Raji (cell line): ENCODE data around the gene FMN1.

ENCODE experiments used
- POLR2A ChIP-seq: IDR thresholded peaks from 2 replicates; pipeline ENCODE4 v1.6.1; 2011; ENCODE audit warnings: low read depth, low read length, control low read depth; ENCODE audit not compliant: insufficient read depth

FMN1 gene

DNA sequence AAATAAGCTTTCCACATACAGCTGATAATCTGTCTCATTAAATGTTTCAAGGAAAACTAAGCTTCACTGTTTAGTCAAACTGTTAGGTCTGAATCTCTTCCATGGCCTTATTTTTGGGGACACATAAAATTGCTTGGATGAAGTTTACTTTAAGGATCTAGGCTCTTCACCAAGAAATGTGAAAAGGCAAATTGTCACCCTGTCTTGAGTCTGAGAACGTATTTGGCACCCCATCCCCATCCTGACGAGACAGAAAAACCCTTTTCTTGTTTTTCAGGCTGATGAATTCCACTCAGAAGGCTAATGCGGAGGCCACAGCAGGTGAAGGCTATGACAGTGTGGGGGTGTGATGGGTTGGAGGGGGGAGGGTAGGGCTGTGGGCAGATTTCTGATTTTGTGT lies 250.1 kb downstream of the FMN1 start:
- TF ChIP-seq POLR2A: no peak

DNA sequence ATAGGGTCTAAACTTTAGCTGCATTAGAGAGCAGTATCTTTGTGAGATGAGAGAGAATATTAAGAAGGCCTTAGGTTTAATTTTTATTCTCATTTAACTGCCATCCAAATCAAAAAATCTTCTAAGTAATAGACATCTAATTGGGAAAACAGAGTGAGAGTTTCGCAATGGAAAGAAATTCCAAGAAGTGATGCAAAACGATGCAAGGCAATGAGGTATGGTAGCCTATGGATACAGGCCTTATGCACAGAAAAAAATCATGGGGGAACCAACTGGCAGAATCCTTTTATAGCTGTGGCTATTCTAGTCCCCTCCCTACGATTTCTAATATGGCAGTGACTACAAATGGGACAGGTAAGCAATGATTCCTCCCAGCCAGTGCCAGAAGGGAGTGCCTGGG lies 250.8 kb downstream of the FMN1 start:
- no peak for TF ChIP-seq POLR2A

DNA sequence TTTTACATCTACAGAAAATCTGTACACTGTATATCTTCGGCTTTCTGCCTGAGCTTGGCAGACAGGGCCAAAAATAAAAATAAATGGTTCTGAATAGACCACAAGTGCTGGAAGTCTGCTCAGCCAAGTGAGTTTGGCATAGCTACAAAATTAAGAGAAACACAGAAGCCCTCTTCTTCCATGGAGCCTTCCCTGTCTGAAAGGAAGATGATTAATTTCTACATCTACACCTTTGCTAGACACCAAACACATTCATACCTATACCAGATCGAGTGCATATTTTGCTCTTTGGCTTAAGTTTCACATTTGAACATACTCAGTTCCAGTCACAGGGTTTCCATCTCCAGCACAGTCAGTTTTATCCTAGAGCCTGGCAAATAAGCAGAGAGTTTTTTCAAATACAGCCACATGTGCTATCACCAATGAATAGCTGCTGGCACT lies 252.1 kb downstream of the FMN1 start:
- no peak for TF ChIP-seq POLR2A

DNA sequence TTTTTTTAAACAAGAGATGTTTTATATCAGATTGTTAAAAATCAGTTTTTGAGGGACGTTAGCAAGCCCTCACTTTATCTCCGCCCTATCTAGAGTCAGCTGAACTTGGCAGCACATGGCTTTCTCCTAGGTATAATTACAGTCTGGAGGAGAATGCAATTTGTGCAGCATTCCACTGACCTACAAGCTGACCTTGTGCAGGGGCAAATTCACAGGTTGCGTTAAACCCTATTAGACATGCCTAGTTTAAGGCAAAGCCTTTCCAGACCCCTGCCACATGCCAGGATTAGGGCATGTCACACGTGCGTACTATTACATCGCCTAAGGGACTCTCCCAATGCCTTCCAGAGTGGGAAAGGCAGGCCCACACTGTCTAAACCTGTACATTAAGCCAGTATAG lies 252.7 kb downstream of the FMN1 start:
- TF ChIP-seq POLR2A: no peak

DNA sequence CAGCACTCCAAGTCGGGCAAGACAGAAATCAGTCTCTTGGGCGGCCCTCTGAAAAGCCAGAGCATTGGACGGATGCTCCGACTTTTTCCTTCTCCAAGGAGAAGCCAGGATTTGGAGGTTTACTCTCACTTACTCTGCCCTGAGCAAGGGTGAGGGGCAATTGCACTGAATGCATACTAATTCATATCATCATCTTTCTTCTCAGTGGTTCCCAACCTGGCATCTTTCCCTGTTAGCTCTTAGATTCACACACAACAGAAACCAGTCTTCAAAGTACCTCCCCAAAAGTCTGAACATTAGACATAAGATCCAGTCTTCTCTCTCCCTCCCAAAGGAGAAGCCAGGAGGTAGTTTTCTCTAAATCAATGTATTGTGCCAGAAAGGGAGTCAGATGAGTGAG lies 257.5 kb downstream of the FMN1 start:
- no peak for TF ChIP-seq POLR2A

DNA sequence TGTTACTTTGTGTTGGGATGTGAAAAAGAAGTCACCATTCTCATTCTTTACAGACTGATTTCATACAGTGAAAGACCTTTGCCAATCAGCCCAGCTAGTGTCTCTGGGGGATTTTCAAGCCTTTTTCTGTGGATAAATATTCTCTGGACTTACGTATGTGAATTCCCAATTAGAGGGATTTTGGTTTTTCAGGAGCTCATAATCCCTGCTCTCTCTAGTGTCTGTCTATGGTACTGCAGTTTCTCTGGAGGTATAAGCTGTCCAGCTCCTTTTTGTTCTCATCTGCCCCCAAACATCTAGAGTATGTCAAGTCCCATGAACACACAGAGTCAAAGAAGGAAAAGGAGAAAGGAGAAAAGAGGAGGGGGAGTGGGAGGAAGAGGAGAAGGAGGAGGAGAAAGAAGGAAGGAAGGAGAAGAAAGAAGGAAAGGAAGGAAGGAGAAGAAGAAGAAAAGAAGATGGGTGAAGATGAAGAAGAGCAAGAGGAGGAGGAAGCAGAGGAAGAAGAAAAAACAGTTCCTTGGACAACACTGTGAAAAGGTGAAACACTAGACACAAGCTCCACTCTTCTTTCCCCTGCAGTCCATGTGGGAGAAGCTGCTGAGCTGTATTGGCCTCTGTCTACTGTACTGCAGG lies 258.1 kb downstream of the FMN1 start:
- no peak for TF ChIP-seq POLR2A

DNA sequence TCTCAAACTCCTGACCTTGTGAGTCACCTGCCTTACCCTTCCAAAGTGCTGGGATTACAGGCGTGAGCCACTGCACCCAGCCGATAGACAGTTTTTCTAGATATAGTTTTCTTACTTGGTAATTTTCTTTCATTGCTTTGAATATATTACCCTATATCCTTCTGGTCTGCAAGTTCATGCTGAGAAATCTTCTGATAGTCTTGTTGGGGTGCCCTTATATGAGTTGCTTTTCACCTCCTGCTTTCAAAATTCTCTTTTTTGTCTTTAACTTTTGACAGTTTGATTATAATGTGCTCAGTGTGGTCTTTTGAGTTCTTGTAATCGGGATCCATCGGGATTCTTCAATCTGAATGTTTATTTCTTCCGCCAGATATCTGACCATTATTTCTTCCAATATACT lies 259.4 kb downstream of the FMN1 start:
- no peak for TF ChIP-seq POLR2A

DNA sequence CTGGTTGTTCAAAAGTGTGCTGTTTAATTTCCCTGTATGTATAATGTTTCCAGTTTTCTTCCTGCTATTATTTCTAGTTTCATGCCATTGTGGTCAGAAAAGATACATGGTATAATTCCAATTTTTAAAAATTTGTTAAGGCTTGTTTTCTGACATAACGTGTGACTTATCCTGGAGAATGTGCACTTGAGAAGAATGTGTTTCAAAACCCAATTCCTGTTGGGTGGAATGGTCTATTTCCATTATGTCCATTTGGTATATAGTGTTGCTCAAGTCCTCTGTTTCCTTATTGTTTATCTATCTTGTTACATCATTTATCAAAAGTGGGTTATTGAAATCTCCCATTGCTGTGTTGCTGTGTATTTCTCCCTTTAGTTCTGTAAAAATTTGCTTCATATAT lies 261.3 kb downstream of the FMN1 start:
- TF ChIP-seq POLR2A: no peak

DNA sequence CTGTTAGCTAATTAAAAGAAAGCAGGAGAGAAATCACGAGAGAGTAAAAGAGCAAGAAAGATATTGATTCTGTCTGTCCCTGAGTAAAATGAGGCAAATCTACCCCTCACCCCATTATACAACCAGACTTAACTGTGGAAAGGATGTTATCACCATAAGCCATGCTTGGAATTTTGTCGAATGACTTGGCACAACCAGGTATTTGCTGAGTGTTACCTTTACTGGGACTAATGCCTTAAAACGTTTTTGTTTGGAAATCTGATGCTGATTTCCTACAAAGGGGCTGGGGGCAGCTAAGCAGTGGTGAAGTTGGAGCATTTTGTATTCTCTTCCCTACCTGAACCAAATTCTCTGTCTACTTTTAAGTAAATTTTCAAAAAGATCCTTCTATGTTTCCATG lies 265.6 kb downstream of the FMN1 start:
- no peak for TF ChIP-seq POLR2A

DNA sequence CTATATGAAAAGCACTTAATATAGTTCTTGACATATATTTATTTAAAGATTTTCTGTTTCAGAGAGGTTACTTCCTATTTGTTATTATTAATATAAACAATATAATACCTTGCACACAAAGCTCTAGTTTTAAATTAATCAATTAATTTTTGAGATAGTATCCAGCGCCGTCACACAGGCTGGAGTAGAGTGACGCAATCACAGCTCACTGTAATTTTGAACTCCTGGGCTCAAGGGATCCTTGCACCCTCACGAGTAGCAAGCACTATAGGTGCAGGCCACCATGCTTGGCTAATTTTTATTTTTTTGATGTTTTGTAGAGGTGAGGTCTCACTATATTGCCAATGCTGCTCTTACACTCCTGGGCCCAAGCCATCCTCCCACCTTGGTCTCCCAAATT lies 267.4 kb downstream of the FMN1 start:
- TF ChIP-seq POLR2A: no peak

DNA sequence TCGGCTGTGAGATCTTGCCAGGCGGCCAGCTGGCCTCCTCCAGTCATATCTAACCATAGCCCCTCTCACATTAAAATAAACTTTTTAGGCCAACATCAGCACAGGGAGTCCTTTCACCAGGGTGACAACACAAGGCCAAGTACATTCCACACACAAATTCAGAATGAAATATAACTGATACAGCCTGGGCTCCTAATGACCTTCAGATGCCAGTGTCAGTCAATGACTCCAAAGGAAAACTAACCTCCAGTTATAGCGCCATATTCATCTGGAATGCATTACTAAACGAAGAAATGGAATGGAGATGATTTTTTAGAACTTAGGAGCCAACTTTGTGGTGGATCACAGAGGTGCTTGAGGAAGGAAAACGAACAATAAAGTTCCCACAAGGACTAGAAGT lies 271.3 kb downstream of the FMN1 start:
- TF ChIP-seq POLR2A: no peak

DNA sequence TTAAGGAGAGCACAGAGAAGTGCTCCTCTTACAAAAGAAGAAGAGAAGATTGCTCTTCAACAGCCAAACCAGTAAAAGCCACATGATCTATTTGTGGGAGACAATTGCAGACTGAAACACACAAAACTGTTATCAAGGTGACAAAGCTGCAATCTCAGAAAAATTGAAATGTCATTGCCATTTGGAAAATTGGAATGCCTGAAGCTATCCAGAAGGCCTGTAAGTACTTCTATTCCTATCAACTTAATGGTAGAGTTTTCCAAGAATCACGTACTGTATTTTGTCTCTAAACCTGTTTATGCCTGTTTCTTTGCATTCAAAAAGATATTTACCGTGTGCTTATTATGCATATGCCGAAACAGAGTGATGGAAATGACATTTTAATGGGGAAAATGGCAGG lies 272.0 kb downstream of the FMN1 start:
- no peak for TF ChIP-seq POLR2A

DNA sequence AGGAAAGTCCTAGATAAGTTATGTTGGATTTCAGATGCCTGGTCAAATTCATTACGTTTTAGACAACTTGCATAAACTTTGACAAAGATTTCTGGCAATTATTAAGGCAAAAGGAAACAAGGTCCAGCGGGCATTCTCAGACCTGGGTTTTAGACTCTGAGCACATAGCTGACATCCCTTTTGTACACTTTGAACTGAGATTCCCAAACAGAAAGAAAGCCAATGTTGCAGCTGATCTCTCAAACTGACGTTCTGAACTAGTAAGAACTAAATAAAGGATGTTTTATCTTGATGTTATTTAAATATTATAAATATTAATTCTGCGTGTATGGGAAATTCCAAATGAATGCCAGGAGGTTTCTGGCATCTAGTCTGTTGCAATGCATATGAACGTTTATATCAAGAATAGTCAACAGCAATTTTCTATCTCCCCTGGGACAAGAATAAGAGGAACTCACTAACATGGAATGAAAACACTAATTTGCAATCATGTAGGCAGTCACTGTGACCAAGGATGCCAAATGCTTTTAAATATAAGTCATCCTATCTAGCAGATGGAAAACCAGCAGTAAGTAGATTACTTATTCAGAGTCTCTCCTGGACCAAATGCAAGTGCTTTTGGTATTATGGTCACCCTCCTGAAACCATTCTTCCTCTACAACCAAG lies 274.6 kb downstream of the FMN1 start:
- no peak for TF ChIP-seq POLR2A

DNA sequence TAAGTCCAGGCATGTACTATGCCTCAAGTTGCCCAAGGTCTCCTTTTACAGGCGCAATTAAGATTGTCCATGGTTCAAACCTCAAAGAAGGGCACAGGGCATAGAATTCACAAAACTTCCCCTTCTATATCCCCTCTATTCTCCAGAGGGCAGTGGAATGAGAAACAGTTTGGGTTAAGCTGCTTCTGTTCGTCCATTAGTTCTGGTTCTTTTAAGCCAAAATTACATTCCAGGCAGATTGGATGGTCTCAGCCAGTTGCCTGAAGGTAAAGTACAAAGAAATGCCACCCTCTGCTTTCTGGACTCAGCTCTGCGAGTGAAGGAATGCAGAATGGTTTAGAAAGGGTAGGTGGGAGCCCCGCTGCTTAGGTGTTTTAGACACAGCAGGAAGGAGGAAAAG lies 276.0 kb downstream of the FMN1 start:
- no peak for TF ChIP-seq POLR2A

DNA sequence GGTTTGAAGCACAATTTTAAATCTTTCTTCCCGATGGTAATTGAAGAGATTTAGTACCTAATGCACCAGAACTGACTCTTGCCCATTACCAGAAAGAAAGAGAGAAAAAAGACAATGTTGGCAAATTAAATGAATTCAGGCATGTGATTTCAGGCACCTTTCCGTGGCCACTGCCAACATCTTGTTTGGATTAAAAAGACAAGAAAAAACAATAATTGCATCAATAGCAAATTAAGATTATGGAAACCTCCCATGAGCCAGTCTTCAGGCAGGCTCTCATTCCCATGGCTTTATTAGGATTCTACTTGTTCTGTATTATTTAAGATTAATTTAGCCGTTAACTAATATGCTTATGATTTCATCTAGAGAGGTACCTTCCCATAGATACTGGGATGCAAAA lies 283.7 kb downstream of the FMN1 start:
- TF ChIP-seq POLR2A: no peak

DNA sequence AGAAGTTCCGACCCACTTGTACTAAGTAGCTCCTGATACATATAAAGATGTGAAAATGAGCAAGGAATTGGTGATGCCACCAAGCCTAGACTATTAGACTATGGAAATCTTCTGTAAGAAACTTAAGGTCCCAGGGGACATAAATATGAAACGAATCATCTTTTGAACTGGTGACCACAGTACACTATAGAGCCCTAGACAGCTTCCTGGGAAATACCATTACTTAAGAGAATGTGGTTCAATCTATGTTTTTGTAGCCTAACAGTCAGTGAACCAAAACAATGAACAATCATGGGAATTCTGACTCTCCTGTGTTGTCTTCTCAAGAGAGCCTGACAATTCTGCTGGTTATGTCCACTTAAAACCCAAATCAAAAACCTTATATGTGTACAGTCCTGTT lies 285.1 kb downstream of the FMN1 start:
- TF ChIP-seq POLR2A: no peak

DNA sequence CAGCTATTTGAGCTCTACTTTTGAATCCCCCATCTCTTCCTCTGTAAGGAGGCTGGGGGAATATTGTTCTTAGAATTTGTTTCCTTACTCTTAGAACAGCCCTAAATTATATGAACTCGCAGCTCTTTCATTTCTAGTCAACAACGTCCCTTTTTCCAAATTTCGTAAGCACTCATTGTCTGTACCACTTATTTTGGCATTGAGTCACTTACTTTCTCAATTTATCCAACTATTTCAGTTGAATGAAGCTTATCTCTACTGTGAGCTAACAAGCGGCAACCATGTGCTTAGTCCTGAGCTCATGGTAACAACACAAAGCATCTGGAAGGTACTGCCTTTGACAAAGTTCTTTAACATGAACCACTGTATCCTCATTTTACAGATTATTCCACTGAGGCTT lies 285.6 kb downstream of the FMN1 start:
- no peak for TF ChIP-seq POLR2A
